Measurements from ENCODE around the gene SORCS2. TPM values are rescaled to one million over a fixed set of nuclear protein-coding genes. Genes with fewer than 3 reads are reported as not detected.

Gene SORCS2
- total and polyA plus RNA-seq, 4 donors: 2.2 to 7.7 (median 2.5) TPM

DNA sequence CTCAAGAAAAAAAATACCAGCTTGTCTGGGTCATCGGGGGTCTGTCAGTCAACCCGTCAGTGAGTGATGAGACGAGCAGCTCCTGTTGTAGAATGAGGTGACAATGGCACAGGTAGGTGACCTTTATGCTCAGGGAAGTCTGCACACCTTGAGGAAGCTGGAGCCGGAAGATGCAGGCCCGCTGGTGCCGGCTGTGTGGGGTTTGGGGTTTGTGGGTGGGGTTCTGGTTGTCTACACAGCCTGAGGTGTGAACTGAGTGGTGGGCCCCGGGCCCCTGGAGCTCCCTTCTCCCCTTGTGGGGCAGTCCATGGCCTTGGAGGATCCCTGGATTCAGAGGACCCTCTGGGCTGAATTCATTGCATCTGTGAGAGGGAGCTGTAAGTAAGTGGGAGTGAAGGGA is 75.5 kb downstream of the SORCS2 start:
- H3K4me3 ChIP-seq: no peak overlapping the region
- H3K4me1 ChIP-seq (ENCODE audit: control insufficient read depth in 5 of 5, insufficient read depth in 5 of 5, low read length in 5 of 5): no peaks in the 10 kb centered on the region
- TF ChIP-seq, protein P1, sequence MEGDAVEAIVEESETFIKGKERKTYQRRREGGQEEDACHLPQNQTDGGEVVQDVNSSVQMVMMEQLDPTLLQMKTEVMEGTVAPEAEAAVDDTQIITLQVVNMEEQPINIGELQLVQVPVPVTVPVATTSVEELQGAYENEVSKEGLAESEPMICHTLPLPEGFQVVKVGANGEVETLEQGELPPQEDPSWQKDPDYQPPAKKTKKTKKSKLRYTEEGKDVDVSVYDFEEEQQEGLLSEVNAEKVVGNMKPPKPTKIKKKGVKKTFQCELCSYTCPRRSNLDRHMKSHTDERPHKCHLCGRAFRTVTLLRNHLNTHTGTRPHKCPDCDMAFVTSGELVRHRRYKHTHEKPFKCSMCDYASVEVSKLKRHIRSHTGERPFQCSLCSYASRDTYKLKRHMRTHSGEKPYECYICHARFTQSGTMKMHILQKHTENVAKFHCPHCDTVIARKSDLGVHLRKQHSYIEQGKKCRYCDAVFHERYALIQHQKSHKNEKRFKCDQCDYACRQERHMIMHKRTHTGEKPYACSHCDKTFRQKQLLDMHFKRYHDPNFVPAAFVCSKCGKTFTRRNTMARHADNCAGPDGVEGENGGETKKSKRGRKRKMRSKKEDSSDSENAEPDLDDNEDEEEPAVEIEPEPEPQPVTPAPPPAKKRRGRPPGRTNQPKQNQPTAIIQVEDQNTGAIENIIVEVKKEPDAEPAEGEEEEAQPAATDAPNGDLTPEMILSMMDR (IDR thresholded peaks at IDR 0.05; ENCODE audit: control extremely low read depth, extremely low read depth): no peak
- DNase-seq (no peak), ATAC-seq (ENCODE audit: insufficient read depth, low FRiP score) (no peak)
- H3K9me3 ChIP-seq (ENCODE audit: control insufficient read depth in 4 of 4, insufficient read depth in 3 of 4, low read length in 3 of 4): peaks cover 0 to 4% (median 0%) of the 10 kb centered on the region in 4 donors
- H3K27ac ChIP-seq (ENCODE audit: low read depth in 1 of 2, low read length in 1 of 2): no peak overlapping the region
- H3K36me3 ChIP-seq (ENCODE audit: control insufficient read depth in 4 of 4, insufficient read depth in 4 of 4, low read length in 4 of 4): no peaks in the 10 kb centered on the region
- H3K9ac ChIP-seq (ENCODE audit: insufficient read depth in 1 of 2, low read length in 2 of 2): no peak overlapping the region
- 76 to 84% methylated on average over 7 of the region's 7 CpGs for WGBS, 2 donors
- H3K27me3 ChIP-seq (ENCODE audit: control insufficient read depth in 3 of 3, insufficient read depth in 3 of 3, low read length in 2 of 3): no peaks in the 10 kb centered on the region

DNA sequence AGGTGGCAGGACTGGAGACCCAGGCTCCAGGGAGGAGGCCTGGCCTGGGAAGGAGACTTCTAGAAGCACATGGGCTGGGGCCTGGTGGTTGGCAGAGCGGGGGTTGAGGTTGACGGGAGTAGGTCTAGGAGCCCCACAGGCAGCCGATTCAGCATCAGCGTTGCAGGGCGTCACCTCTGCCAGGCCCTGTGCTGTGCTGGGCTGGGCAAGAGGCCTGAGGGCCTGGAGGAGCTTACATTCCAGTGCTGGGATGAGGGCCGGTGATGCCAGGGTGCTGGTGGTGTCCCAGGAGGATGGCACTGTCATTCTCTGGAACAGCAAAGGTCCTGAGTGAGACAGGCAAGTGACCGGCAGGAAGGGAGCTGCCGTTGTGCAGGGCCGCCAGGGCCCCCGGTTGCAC is 76.6 kb downstream of the SORCS2 start:
- DNase-seq (no peak), ATAC-seq (ENCODE audit: insufficient read depth, low FRiP score) (no peak)
- Histone ChIP-seq H3K4me1 (ENCODE audit: control insufficient read depth in 5 of 5, insufficient read depth in 5 of 5, low read length in 5 of 5) (no peaks in the 10 kb centered on the region), H3K36me3 (ENCODE audit: control insufficient read depth in 4 of 4, insufficient read depth in 4 of 4, low read length in 4 of 4) (no peaks in the 10 kb centered on the region), H3K27ac (ENCODE audit: low read depth in 1 of 2, low read length in 1 of 2) (no peak overlapping the region), H3K9ac (ENCODE audit: insufficient read depth in 1 of 2, low read length in 2 of 2) (no peak overlapping the region), H3K9me3 (ENCODE audit: control insufficient read depth in 4 of 4, insufficient read depth in 3 of 4, low read length in 3 of 4) (peaks cover 0 to 4% (median 0%) of the 10 kb centered on the region in 4 donors), H3K27me3 (ENCODE audit: control insufficient read depth in 3 of 3, insufficient read depth in 3 of 3, low read length in 2 of 3) (no peaks in the 10 kb centered on the region), H3K4me3 (no peak overlapping the region)
- 84 to 94% methylated on average over 10 of the region's 10 CpGs for WGBS, 2 donors
- TF ChIP-seq, protein P1 (IDR thresholded peaks at IDR 0.05; ENCODE audit: control extremely low read depth, extremely low read depth): no peak

DNA sequence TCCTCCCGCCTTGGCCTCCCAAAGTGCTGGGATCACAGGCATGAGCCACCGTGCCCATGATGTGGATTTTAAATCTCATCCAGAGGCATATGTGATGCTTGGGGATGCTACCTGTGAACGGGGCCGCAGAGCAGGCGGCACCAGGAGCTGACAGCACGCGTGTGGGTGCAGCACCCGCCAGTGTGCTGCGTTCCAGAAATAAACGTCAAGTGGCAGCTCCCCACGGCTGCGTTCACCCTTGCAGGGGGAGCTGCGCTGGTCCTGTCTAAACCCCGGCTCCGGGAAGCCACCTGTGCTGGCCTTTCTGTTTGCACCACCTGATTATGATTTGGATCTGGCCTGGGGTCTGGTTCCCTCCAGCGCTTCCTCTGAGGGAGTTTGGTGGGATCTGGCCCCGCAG is 77.8 kb downstream of the SORCS2 start:
- DNase-seq (no peak), ATAC-seq (ENCODE audit: insufficient read depth, low FRiP score) (no peak)
- Histone ChIP-seq H3K9ac (ENCODE audit: insufficient read depth in 1 of 2, low read length in 2 of 2) (no peak overlapping the region), H3K27ac (ENCODE audit: low read depth in 1 of 2, low read length in 1 of 2) (no peak overlapping the region), H3K4me1 (ENCODE audit: control insufficient read depth in 5 of 5, insufficient read depth in 5 of 5, low read length in 5 of 5) (no peaks in the 10 kb centered on the region), H3K4me3 (no peak overlapping the region), H3K27me3 (ENCODE audit: control insufficient read depth in 3 of 3, insufficient read depth in 3 of 3, low read length in 2 of 3) (no peaks in the 10 kb centered on the region), H3K36me3 (ENCODE audit: control insufficient read depth in 4 of 4, insufficient read depth in 4 of 4, low read length in 4 of 4) (no peaks in the 10 kb centered on the region), H3K9me3 (ENCODE audit: control insufficient read depth in 4 of 4, insufficient read depth in 3 of 4, low read length in 3 of 4) (peaks cover 0 to 2% (median 0%) of the 10 kb centered on the region in 4 donors)
- TF ChIP-seq, protein P1 (IDR thresholded peaks at IDR 0.05; ENCODE audit: control extremely low read depth, extremely low read depth): no peak
- WGBS, 2 donors: 94 to 95% methylated on average over 17 of the region's 17 CpGs

DNA sequence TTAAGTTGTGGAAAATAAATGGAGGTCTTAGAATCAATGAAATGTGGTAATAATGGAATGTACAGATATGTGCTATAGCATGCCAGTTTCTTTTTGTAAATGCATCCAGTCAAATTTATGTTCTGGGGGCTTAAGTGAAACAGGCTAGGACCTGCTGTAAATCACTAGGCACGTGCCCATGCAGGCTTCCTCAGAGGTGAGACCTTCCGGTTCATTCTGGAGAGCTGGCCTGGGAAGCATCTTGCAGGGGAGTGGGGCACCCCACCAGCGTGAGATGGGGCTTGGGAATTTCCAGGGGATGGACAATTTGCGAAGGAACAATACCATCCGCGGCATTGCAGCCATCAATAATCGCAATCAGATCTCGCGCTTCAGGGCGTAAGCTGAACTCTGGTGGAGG is 80.1 kb downstream of the SORCS2 start:
- no peaks in the 10 kb centered on the region for H3K4me1 ChIP-seq (ENCODE audit: control insufficient read depth in 5 of 5, insufficient read depth in 5 of 5, low read length in 5 of 5)
- no peak for ATAC-seq (ENCODE audit: insufficient read depth, low FRiP score)

More for the DNA sequence above, 80.1 kb downstream of the SORCS2 start:
- H3K9ac ChIP-seq (ENCODE audit: insufficient read depth in 1 of 2, low read length in 2 of 2): no peak overlapping the region
- no peaks in the 10 kb centered on the region for H3K36me3 ChIP-seq (ENCODE audit: control insufficient read depth in 4 of 4, insufficient read depth in 4 of 4, low read length in 4 of 4)
- no peaks in the 10 kb centered on the region for H3K27me3 ChIP-seq (ENCODE audit: control insufficient read depth in 3 of 3, insufficient read depth in 3 of 3, low read length in 2 of 3)
- TF ChIP-seq, protein P1 (IDR thresholded peaks at IDR 0.05; ENCODE audit: control extremely low read depth, extremely low read depth): no peak
- 89 to 92% methylated on average over 10 of the region's 10 CpGs for WGBS, 2 donors
- no peak overlapping the region for H3K4me3 ChIP-seq
- H3K9me3 ChIP-seq (ENCODE audit: control insufficient read depth in 4 of 4, insufficient read depth in 3 of 4, low read length in 3 of 4): peaks cover 0 to 2% (median 0%) of the 10 kb centered on the region in 4 donors
- DNase-seq: no peak
- no peak overlapping the region for H3K27ac ChIP-seq (ENCODE audit: low read depth in 1 of 2, low read length in 1 of 2)
